HG02885 (cell line): ENCODE data around the gene MGAT4B.

Experiments used
- ATAC-seq: cut with Tn5 transposase; IDR thresholded peaks from one replicate; pipeline ENCODE4 v1.9.1; 2021; ENCODE audit warnings: mild to moderate bottlenecking; ENCODE audit not compliant: unreplicated experiment, poor library complexity

The MGAT4B gene

DNA sequence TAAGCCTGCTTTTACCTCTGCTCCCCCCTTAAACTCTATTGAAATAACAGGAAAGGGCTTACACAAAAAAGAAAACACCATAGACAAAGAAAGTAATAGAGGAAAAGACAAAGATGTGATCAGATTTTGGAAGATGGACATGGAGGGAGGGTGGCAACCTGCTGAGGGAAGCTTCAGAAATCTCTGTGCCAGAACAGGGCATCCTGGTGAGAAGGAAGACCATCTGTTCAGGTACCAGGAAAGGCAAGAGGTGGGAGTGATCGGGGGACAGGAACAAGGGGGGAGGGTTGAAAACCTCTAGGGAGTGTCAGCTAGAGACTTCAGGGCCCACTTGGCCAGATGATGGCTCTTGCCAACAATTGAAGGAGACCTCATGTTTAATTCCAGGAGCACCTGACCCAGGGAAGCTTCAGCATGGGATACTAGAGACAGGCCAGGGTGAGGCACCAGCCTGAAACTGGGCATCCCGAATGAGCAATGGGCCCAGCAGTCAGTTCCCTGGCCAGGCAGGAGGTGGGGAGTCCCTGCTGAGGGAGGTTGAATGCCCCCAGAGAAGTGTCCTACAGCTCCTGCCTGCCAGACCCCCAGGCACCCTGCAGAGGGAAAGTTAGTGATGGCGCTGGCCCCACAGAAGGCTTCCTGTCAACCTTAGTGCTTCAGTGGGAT, 22.2 kb upstream of the MGAT4B start:
- ATAC-seq, result no peak

DNA sequence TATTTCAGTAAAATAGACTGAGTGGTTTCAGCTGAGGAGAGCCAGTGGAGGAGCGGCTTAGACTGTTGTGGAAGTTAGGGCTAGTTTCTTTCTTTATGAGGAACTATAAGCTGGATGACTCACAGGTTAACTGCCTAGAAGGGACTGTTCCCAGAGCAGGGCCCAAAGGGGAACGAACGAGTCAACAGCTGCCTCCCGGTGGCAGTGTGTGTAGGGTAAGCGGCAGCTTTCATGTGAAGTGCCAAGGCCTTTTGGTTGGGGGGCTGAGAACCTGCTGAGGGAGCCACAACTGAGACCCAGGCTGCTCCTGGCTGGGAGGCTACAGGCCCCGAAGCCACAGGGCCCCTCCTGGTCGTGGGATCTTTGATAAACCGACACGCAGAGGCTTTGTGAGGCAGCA, 21.0 kb upstream of the MGAT4B start:
- no peak for ATAC-seq

DNA sequence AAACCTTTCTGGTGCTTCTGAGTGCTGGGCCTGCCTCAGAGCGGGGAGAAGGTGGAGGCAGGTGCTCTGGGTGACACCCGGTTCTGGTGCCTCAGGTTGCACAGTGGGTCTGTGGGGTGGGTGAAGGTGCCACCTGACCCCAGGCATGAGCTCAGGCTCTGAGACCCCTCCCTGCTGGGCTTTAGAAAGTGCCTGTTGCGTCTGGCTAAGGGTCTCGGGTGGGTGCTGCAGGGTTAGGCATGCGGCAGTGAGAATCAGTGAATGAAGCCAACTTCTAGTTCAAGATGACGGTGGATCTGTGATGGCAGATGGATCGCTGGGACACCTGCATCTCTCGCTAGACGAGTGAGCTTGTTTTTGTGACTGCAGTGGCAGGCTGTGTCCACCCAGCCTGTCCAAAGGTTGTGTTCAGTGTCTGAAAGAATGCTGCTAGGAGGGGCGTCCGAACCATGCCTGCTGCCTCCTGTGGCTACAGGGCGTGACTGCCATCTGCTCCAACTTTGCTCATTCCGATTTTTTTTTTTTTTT, 19.1 kb upstream of the MGAT4B start:
- ATAC-seq, result no peak

DNA sequence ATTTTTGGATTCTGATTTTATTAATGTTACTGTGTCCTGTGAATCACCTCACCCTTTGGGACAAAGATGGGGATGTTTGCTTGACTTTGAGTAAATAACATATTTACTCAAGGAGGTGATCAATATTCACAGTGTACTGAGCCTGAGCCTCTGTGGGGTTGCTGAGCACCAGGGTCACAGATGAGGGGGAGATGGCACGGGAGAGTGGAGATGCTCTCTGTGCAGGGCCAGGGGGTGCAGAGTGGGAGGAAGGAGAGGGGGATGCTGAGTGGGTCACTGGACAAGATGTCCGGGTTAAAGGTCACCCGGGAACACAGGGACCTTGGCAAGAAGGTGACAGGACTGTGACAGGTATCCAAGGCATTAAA, 18.1 kb upstream of the MGAT4B start:
- no peak for ATAC-seq

DNA sequence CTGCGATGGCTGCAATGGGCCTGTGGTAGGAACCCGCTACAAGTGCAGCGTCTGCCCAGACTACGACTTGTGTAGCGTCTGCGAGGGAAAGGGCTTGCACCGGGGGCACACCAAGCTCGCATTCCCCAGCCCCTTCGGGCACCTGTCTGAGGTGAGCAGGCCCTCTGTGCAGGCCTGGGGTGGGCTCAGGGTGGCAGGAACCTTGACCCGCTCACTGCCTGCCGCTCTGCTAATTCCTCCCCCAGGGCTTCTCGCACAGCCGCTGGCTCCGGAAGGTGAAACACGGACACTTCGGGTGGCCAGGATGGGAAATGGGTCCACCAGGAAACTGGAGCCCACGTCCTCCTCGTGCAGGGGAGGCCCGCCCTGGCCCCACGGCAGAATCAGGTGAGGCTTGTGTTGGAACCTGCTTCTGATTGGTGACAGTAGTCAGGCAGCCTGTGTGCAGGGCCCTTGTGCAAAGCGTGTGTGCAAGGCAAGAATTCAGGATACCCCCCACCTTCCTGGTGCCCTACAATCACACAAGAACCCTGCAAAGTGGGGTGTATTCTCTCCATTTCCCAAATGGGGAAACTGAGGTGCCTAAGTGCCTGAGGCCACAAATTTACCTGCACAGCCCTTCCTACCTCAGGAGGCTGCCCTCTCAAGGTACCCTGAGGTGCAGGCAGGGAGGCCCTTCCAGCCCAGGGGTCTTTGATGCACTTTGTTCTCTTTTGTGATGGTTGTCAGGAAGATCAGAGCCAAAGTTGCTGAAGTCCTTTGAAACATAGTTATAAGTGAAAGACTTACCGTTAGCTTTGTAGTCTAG, 17.5 kb upstream of the MGAT4B start:
- no peak for ATAC-seq

DNA sequence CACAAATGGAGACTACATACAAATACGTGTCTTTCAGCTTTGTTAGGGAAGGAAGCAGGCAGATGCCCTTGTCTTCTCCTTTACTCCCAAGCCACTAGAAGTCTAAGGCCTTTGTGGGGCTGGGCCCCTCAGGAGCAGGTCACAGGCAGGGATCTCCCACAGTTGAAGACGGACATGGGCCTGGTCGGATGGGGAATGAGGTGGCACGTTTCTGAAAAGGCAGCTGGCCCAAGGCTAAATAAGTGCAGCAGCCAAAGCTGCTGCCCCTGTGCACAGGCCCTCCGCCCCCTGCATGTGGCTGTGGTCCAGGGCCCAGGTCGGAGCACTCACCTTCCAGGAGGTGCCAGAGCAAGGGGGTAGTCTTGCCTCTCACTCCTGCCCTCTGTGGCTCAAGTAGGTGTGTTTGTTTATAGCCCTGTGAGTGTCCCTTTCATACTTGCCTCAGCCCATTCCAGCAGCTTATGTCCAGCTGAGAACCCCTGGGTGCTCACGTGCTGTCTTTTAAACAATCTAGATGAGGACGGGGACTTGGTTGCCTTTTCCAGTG, 15.9 kb upstream of the MGAT4B start:
- no peak for ATAC-seq

DNA sequence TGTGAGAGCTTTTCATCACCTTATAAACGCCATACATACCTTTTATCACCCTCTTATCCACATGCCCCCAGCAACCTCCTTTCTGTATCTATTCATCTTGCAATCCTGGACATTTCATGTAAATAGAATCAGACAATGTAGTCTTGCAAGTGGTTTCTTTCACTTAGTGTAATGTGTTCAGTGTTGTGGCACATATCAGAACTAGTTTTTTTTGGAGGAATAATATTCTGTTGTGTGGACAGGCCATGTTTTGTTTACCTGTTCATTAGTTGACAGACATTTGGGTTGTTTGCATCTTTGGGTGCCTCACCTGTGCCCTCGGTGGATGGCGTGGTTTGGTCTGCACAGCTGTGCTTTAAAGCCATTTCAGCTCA, 15.4 kb upstream of the MGAT4B start:
- no peak for ATAC-seq

DNA sequence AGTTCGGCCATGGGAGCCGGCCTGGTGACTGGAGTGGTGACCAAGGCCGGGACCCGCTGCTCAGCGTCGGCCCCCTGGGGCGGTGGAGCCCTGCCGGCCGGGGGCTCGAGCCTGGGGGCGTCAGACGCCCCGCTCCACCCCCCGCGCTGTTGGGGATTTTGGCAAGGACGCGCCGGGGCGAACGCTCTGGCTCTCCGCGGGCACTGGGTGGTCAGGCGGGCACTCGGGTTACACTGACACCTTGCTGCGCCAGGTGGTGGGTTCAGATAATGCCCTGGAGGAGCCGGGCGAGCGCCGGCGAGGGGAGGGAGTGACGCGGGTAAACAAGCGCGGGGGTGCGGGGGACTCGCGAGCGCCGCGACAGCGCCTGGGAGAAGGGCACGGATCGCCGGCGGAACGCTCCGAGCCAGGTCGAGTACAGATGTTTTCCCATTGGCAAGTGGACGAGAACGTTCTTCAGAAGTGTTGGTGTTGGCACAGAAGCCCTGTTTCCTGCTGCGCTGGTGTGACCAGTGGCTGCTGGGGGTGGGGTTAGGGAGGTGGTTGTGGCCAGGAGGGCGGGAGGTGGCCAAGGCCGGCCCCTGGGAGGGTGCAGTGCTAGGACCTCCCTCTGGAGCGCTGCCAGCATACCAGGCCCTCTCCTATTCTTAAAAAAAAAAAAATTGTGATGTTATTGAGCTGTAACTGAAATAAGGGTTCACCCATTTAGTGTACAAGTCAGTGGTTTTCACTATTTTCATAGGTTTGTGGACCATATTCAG, 14.8 kb upstream of the MGAT4B start:
- ATAC-seq, result peak; percentile 41

DNA sequence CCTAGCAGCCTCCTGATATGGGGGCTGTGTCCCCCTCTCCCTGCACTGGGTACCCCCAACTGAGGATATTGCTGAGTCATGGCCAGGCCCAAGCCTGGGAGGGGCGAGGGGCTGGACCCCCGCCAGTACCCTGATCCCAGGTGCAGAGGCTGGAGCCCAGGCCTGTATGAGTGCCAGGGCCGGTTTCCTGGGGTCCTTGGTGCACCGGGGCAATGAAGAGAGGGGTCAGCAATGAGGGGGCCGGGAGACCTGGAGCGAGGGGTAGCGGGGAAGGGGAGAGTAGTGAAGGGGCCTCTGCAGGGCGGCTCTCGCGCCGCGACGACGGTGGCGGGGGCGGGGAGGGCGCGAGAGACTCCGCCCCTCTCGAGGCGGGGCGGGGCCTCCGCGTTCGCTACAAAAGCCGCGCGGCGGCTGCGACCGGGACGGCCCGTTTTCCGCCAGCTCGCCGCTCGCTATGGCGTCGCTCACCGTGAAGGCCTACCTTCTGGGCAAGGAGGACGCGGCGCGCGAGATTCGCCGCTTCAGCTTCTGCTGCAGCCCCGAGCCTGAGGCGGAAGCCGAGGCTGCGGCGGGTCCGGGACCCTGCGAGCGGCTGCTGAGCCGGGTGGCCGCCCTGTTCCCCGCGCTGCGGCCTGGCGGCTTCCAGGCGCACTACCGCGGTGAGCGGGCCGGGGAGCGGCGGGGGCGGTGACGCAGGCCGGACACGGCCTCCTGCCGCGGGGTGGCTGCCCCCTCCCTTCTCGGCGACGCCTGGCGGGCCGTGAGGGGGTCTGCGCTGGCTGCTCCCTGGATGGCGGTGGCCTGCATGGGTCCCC, 14.0 kb upstream of the MGAT4B start, which contains the start of gene SQSTM1:
Gene SQSTM1 (plus strand): TSS at position 423 of the 815 bp plus-strand sequence. CDS start 32 bp downstream, at position 455.
- peak; percentile 49 for ATAC-seq

DNA sequence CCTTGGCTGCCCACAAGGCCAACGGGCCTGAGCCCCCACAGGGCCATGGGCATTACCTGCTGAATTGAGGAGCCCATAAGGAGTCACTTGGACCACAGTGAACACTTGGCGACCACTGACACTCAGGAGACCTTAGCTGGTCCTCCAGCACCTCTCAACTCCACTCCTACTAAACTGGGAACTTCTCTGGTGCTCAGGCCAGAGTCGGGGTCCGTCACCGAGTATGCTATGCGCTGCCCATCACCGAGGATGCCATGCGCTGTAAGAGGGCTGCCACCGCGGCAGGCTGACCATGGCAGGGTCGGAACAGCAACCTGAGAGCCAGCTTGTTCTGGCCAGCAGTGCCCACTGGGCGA, 13.4 kb upstream of the MGAT4B start:
- no peak for ATAC-seq

DNA sequence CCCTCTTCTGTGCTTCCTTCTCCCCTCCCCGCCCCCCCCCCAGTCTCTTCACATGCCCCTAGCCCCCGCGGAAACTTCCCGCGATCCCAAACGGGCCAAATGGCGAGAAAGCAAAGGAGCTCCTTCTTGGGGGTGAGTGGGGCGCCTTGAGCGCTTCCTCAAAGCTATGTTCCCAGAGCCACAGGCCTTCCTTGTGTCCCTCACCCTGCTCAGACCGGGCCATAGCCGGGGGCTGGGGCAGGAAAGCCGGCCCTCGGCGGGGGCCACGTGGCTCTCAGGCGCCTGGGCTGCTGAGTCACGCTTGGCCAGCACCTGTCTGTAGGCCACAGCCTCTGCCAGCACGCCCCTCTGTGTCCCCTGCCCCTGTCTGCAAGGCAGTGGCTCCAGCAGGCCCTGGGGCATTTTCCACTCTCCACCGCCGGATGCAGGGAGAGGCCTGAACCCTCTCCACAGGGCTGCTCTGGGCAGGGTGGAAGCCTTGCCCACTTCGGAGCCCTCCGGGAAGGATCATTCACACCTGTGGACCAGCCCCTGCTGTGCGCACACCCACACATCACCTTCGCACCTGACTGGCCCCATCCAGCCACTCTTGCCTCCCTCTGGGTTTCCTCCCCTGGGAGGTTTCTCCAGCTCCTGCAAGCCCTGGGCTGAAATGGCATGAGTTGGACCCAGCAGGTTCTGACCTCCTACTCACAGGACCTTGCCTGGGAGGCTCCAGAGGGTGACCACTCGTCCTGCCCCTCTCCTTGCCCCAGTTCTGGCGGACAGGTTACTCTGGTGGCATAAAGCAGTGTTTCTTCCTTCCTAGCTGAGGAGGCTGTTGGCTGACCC, 12.8 kb upstream of the MGAT4B start:
- ATAC-seq, result no peak

DNA sequence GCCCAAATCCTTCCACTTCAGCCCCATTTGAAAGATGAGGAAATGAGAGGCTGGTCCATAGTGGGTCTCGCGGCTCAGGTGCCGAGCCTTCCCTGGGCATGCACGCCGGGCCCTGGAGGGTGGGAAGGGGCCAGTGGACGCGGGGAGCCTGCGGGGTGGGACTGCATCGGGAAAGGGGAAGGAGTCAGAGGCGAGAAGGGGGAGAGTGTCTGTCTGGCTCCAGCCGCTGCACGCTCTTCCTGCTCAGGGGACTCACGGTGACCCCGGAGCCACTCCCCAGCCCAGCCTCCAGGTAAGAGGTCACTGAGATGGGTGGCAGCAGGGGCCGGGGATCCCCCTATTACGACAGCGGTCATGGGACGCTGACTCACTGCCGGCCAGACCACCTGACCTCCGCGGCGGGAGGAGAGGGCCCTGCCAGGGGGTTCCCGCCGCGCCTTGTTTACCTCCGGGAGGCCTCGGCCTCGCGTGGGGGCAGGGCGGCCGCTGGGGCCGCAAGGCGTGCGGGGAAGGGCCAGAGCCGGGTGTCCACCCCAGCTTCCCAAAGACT, 12.2 kb upstream of the MGAT4B start:
- peak; percentile 66 for ATAC-seq

DNA sequence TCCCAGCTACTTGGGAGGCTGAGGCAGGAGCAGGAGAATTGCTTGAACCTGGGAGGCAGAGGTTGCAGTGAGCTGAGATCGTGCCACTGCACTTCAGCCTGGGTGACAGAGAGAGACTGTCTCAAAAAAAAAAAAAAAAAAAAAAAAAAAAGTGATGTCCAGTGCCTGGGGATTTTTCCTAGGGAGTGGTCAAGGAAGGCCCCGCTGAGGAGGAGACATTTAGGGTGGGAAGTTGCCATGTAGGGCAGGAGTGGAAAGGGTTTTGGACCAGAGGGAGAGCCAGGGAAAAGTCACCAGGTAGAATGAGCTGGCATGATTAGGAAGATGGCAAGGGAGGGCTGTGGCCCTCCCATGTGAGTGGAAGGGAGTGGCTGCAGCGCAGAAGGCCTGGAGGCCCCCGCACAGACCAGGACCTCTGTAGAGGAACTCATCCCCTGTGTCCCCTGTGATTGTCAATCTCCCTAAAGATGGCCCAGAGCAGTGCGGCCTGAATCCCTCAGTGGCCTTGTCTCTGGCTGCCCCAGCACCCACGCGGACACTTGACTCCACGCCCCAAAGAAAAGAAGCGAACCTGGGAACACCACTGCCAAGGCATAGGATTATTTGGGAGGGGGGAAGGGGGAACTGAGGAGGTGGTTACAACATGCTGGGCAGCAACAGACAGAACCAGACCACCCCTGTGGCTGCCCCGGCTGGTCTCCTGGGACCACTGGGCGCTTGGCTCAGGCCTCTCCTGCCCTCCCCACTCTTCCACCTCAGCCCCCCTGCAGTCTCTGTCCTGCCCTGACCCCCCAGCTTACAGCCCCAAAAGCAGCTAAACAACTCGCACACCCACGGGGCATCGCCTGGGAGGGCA, 11.5 kb upstream of the MGAT4B start:
- ATAC-seq, result no peak

DNA sequence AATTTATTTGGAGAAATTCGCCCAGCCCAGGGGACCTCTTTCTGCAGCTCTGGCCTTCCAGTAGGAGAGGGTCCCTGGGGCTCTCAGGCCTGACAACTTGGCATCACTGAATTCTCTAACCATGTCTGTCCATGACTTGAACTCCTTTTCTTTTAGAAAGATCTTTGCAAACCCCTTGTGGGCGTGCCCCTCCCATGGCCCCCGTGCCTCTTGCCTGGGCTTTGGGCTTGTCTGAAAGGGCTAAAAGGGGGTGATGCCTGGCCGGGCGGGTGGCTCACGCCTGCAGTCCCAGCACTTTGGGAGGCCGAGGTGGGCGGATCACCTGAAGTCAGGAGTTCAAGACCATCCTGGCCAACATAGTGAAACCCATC, 10.8 kb upstream of the MGAT4B start:
- no peak for ATAC-seq

DNA sequence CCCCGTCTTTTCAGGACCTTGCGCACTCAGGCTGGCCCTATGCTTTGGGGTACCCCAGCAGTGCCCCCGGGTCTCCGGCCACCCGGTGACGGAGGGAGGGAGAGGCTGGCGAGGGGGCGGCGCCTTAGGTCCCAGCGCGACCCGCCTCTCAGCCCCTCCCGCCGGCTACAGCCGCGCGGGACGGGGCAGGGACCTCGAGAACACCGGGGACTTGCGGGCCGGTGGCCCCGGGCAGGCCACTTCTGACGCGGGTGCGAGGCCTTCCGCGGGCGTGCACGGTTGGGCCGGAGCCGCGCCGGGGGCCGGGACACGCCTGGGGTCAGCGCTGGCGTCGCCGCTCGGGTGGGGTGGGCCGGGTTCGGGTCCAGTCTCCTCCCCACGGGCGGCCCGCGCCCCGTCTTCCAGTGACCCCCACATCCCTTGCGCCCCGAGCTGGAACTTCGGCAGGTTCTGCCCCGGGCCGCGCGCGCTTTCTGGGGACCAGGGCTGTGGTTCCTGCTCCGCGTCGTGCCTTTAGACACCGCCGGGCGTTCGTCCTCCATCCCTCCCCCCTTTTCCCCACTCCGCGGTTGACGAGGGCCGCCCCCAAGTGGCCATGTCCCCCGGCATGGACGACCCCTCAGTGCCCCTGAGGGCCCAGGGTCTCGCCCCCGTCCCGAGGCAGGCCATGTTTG, 10.3 kb upstream of the MGAT4B start:
- ATAC-seq, result no peak

DNA sequence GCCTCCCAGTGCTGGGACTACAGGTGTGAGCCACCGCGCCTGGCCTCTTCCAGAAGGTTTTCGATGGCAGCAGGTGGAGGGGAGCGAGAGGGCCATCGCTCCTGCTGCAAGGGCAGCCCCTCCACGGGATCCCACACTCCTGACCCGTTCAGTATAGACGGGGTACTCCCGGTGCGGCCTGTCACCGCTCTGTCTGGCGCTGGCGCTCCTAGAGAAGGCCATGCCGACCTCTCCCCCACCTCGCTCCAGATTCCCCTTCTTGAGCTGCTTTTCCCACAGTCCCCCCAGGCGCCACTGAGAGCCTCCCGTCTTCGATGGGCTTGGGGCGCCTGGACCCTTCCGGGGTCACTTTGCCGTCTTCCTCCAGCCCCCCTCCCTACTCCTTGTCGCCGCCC, 9.7 kb upstream of the MGAT4B start:
- ATAC-seq, result no peak

DNA sequence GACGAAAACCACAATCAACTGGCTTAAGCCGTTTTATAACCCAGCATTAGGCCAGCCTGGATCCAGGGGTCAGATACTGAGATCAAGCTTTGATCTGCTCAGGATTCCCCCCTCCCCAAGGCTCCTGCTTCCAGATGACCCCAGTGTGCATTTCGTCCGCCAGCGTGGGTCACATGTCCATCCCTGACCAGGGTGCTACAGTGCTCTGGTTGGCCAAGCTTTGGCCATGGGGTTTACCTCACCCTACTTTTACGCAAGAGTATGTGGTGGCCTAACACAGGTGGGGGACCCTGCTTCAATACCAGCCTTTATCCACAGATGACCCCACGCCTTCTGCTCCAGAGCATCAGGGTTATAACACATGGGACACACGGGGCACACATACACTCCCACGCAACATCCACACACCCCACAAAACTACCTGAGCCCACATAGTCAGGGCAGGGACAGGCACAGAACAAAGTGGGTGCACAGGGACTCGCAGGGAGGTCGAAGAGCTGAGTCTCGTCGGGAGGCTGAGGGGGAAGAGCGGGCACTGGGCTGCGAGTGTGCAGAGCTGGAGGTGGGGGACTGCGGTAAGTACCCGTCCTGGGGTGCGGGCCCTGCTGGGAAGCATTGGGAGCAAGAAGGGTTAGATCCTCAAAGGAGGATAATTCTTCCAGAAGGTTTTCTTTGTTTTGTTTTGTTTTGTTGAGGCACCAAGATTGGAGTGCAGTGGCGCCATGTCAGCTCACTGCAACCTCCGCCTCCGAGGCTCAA, 9.0 kb upstream of the MGAT4B start:
- ATAC-seq, result no peak
